Superior temporal gyrus (tissue), 1 donor: ENCODE data around the gene PRELP.
"Not testable (repeated sequence)": the region's sequence is repeated elsewhere in the genome, so short reads cannot be mapped to it uniquely, and the experiment has no call there.

Experiments used
- DNase-seq: peaks from one replicate; pipeline ENCODE4 v3.0.0-alpha.2; 2016; ENCODE audit errors: extremely low spot score

The PRELP gene

DNA sequence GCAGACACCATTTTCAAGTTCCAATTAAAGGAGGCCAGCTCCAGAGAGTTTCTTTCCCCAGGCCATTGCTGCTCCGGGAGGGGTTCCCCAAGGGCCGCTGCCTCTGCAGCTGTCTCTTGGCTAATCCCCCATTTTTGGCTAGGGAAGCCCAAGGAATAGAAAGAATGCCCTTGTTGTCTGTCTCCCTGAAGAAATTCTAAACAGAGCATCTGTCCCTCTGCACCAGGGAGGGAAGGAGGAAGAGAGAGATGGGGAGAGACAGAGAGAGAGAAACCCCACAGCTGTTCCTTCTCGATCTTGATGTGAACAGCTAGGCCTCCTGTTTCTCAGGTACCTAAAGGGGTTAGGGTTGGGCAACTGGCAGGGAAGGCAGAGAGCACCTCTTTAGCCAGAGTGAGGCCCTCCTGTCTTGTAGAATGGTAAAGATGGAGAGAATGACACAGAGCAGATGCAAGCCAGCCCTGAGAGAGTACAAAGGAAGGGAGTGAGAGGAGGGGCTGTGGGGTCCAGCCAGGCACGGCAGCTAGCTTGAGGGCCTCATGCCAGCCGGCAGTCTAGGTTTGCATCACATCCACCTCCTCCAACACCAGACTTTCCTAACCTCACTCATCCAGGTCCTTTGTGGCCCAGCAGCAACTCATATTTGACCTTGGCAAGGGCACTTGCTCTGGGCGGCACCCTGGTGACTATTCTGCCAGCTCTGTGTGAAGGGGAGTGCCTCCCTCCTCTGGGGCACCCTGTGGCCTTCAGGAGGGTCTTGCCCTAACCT lies 31.4 kb downstream of the PRELP start:
- no peak for DNase-seq

DNA sequence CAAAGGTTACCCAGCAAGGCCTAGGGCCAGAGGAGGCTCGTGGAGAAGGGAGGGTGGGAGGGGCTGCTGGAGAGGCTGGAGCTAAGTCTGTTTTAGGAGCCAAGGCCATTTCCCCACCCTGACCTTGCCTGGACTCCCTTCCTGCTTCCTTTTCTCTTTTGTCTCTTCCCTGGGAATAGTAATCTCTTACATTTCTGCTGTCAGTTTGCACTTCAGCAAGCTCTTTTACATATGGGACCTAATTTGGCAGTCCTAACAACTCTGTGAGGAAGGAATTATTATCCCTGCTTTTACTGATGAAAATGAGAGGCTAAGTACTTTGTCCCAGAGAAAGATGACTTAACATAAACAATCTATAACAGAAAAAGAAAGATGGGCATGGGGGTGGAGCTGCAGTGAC lies 32.2 kb downstream of the PRELP start:
- DNase-seq: no peak

DNA sequence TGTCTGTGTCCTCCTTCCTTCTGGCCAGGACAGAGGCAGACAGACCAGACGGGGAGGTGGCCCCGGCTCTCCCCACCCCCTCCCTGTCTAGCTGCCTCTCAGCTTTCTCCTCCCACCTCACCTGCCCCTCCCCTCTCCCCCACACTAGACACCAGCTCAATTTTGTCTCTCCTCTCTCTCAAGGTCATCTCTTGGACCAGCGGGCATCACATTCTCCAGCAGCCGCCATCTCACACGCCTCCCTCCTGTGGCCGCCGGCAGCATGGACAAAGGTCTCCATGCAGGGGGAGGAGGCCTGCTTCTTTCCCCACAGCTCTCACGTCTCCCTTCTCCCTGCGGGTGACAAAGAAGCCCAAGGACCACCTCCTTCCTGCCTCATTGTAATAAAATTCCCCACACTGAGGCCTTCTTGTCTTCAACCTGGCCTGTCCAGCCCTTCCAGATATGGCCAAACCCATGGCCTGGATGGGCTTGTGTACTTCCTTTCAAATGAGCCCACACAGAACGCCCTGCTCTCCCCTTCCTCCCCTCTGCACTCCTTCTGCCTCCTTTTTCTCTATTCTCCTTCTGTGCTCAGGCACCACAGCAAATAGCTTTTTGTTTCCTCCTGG lies 33.0 kb downstream of the PRELP start:
- no peak for DNase-seq

DNA sequence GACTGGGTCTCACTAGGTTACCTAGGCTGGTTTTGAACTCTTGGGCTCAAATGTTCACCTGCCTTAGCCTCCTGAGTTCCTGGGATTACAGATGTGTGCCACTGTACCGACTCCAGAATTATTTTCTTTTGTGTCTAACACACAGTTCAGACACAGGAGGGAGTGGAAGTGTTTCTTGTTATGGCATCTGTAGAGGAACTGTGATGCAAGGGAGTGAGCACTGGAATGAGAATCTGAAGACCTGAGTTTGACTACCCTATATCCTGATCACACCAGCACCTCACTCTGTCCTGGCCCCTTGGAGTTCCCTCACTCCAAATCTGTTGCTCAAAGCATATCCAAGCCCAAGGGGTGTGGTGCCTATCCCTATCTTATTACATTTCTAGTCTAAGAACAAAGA lies 33.5 kb downstream of the PRELP start:
- DNase-seq: no peak

DNA sequence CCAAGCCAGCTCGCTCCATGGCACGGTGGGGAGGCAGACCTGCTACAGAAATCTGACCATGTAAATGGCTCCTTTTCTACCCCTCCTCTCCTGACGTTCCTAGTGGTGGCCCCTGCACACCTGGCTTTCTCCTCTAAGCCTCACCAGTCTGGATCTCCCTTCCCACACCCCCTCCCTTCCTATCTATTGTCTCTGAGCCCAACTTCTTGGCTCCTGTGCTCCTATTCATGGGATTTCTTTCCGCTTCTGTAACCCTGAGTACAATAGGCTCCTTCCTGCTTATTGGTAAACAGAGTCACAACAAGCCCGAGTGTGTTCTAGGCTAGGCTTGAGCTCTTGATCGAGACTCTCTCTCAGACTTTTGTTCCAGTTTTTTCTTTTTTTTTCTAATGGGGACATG lies 35.9 kb downstream of the PRELP start:
- DNase-seq: no peak

DNA sequence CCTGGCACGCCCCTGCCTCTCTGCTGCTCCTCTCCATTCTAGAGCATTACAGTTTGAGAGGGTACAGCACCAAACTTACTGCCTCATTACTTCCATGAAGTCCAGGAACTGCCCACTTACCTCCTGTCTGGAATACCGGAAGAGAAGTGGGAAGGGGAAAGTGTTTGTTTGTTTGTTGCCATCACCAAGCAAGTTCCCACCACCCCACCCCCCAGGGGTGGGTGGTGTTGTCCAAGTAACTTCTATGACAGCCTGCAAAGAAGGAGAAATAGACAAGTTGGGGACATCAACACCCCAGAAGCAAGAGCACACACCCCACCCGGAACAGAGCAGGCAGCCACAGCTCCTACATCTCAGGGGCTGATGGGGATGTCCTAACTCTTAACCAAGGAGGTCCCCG lies 36.3 kb downstream of the PRELP start:
- no peak for DNase-seq

DNA sequence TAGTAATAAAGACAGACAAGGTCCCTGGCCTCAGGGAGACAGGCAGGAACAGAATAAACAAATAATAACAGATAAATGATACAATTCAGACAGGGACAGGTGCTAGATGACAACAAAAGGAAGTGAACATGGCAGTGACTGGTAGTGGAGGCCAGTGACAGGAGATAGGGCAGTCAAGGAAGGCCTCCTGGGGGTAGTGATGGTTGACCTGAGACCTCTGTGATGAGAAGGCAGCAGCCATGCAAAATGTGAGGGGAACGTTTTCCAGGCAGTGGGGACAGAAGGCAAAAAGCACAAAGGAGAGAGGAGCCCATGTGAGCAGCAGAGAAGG lies 36.9 kb downstream of the PRELP start:
- DNase-seq: no peak

DNA sequence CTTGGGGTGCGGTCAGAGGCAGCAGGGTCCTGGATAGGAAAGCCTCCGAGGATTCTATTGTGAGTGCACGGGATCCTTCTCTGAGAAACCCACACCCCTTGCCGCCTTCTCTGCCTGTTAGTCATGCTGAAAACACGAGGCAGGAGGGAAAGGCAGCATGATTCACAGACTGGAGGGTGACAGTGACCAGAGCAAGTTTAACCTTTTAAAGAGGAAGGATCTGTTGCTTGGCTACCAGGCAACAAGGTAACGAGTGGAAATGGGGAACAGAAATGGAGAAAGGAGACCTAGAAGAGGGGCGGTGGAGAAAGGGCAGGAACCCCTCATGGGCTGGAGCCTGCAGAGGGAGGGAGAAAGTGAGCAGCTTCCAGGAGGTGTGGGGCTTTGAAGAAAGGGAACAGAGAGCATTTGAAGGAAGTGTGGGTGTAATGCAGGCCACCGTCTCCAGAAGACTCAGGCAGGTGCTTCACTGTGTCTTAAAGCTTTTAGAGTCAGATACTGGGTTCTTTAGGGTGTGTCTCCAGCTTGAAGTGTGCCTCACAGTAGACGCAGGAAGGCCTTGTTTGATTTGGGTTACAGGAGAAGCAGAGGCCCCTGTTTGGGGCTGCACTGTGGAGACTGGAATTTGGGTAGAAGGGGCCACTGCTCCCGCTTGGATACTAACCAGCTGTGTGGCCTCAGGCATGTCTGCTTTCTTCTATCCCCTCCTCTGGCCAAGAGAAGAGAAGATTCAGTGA lies 37.4 kb downstream of the PRELP start:
- DNase-seq: no peak

DNA sequence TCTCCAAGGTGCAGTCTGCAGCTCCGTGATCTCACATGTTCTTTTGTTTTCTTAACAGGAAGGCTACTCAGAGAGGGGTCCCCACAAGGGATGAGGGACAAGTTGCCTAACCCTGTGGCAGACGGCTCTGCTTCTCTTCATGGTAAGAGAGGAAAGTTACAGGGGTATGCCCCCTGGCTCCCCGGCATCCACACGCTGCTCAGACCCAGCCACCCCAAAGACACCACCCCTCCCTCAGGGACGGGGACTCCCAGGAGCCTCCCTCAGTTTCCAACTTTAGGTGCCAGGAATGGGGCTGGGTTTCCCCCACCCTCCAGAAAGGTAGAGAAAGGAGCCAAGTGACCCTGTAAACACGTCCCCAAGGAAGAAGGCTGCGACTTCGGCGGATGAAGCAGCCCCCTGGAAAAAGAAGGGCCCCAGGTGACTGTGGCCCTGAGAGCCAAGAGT lies 38.0 kb downstream of the PRELP start:
- DNase-seq: no peak

DNA sequence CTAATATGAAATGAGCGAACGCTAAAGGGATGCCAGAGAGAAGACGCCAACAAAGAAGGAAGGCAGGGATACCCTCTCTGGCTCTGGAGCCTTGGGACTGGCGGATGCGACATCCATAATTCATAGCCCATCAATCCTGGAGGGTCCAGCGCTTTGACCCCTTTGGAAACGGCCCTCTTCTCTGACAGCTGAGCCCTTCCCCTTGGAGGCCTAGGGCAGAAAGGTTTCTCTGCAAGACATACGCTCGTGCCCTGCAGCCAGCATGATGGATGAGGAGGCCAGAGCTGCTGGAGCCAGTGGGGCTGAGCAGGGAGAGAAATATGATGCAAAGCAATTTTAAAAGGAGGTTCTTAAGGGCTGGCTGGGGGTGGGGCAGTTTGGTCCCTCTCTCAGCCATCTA lies 40.6 kb downstream of the PRELP start:
- no peak for DNase-seq

DNA sequence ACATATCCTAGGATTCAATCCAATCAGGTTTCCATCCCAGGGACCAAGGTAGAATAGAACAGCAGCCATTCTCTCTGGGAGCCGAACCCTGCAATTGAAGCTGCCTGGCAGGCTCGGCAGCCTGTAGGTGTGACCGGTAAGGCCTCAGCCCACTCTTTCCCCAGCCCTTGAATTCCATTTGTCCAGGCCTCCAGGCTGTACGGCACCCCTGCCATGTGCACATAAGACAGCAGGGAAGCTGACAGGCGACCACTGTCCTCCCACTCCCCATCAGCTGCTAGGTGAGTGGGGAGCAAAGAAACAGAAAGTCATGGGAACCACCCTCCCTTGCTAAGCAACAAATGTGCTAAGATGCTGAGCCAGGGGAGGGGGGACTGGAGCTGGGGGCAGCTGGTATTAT lies 41.3 kb downstream of the PRELP start:
- no peak for DNase-seq

DNA sequence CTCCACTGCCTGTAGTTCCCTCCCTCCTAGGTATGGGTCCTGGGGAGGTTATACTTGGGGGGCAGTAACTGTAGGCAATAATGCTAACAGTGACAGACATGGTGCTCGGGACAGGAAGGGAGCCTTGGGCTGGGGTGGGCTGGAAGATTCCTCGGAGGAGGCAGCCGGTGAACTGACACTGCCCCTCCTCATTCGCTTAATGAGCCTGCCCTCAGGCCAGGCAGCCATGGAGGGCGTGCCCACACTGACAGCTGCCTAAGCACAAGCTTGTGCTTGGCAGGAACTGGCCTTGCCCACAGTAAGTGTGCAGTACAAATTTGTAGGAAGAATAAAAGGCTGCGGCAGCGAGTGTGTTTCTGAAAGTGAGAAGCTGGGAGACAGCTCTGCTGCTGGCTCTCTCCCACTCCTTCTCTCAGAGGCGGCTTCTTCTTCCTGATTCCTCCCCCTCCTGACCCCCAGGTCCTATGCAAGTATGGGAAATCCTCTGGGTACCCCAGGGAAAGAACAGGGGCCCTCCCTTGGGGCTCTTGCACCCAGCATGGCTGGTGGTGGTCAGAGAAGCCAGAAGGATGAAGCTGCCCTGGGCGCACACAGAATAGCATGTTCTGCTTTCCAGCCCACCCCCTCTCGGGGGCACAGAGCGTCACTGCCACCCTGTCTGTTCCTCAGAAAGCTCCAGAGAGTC lies 42.0 kb downstream of the PRELP start:
- no peak for DNase-seq

DNA sequence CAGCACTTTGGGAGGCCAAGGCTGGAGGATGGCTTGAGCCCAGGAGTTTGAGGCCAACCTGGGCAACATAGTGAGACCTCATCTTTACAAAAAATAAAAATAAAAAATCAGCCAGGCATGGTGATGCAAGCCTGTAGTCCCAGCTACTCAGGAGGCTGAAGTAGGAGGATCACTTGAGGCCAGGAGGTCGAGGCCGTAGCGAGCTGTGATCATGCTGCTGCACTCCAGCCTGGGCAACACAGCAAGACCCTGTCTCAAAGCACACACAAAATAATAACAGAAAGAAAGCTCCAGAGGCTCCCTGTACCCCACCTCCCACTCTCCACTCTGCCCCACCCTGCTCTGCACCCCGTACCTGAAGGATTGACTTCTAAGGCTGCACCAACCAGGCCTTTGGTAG lies 42.5 kb downstream of the PRELP start:
- DNase-seq: not testable (repeated sequence)

DNA sequence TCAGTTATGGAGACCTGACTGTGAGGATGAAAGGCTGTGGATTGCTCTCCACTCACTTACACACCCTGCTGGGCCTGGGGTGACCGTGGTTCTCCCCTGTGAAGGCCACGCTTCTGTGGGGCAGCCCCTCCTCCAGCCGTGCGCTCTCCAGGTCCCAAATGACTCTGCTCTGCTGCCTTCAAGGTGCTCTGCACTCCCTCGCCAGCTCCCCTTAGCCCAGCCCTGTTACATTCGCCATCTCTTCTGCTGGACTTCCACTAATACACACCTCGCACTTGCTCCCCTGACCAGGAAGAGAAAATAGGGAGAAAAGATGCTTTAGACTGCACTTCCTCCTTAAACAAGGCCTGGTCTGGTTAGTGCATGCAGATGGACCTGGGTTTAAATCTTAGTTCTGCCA lies 42.9 kb downstream of the PRELP start:
- DNase-seq: no peak

DNA sequence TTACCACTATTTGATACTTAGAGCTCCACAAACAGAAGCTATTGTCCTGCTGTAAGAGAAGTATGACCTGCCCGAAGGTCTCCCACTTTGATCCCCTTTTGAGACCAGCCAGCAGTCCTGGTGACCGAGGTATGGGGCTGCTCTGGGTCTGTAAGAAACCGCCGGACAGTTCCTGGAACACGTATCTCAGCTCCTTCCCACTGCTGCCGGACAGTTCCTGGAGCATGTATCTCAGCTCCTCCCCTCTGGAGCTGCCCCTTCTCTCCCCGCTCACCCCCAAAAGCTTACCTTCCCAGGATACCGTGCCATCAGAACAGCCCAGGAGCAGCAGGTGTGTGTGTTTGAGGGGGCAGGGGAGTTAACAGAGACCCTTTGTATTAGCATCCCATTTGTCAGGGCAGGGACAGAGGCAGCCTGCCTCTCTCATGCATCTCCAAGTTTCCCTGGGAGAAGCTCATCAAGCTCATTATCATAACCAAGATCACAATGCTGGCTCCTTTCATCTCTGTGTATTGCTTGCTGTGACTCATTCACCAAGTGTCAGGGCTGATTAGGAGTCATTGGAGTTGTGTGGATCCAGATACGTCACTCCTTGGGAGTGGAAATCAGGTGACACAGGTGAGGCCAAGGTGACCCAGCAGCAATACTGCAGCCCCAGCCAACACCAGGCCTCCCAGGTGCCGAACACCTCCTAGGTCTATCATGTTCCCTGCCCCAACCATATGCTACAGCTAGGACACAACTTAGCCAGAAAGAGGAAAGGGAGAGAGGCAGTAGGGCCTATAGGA lies 43.6 kb downstream of the PRELP start:
- no peak for DNase-seq

DNA sequence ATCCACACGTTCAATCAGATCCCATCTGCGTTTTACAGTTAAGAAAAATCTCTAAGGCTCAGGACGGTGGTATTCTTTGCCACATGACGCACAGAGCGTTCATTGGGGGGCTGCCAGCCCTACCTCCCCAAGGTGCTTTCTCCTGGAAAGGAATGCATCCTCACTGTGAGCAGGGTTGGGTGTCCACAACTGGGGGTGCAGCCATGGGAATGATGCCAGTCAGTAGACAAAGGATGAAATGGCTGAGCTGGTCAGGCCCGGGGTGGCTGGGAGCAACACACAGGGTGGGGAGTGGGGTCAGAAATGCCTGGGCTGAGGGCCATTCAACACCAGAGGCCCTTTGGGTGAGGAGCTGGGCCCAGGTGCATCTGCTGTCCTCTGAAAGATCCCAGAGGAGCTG lies 44.3 kb downstream of the PRELP start:
- DNase-seq: no peak

DNA sequence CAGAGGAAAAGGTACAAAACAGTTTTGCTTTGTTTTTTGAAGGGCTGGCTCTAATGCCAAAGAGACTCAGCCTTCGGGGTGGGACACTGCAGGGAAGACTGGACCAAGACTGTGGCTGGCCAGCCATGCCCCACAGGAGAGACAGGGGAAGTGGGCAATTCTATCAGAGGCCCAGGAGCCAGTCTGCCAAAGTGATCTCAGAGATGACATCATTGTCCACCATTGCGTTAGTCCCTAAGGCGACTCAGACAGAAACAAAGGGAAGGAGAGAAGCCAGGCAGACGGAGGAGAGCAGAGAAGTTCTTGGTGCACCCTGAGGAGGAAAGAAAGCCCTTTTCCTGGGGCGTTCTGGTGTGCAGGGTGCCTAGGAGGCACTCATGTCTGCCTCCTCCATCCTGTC lies 44.7 kb downstream of the PRELP start:
- DNase-seq: no peak

DNA sequence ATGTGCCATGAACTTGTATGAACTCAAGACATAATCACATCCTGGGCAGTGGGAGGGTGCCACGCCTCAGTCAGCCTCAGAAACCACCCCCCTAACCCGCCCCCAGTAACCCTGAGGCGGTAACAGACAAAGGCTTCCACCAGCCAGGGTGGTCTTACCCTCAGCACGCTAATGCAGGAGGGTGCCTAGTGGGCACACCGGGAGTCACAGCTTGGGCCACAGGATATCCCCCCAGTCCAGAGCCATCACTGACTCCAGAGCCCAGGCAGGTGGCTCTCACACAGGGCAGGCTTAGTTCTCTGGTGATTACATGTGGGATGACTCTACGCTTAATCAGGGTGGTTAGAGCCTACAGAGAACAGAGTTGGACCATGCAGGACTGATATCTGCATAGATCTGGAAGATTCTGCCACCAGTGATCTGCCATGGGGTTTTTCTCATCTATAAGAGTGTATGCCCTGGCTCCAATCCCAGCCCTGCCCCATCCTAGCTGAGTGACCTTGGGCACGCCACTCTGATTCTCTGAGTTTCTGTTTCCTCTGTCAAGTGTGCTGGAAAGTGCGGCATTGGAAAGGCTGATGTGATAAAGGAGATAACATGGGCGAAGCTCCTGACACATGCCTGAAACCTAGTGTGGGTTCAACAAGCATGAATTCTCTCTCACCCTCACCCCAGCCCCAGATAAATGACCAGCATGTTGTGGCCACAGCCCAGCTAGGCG lies 45.6 kb downstream of the PRELP start:
- DNase-seq: no peak

DNA sequence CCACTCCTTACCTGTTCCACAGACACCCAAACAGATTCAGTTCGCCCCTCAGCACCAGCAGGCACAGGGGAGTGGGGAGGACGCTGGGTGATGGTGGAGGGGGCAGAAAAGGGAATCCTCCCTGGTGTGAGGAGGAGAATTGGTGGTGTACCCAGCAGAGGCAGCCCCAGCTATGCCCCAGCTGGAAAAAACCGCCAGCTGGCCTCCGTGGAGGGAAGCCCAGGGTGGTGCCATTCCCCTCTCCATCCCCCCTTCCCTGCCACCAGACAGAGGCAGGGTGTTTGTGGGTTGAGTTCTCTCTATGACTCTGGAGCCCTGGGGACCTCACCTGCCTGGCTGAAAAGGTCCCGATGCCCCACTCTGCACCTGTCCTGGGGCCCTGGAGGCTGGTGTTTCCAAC lies 46.2 kb downstream of the PRELP start:
- DNase-seq: no peak

DNA sequence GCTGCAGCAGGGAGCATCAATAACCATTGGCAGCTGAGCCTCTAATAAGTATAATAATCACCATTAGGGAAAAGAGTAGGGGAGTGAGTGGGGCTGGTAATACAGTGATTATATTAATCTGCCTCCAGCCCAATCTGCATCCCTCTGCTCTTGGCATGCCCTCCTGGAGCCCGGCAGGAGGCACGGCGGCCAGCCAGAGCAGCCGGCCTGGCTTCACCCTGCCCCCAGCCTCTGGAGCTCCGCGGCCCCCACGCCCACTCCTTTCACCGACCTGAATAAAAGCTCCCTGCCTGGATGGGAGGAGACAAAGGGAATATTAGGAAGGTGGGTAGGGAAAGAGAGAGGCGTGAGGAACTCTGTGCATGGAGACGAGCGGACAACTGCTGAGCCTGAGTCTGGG lies 46.6 kb downstream of the PRELP start:
- no peak for DNase-seq

DNA sequence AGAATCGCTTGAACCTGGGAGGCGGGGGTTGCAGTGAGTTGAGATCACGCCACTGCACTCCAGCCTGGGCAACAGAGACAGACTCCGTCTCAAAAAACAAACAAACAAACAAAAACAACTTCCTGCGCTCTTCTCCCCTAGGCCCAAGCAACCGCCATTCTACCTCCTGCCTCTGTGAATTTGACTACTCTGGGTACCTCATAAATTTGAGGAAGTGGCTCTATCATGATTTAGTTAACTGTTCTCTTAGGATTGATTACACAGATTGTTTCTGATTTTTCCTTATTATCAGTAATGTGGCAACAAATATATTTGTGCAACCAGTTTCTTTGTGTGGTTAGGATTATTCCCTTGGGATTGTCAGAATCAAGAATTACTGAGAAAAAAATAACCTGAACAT lies 48.1 kb downstream of the PRELP start:
- no peak for DNase-seq
